Activated CD4-positive, alpha-beta T cell treated with anti-CD3 and anti-CD28 coated beads for 4 hours (primary cell): Measurements from ENCODE around the gene NTM.
"Not testable (repeated sequence)": the region's sequence is repeated elsewhere in the genome, so short reads cannot be mapped to it uniquely, and the experiment has no call there.

Source experiments
- DNase-seq, 2 donors: peaks; one replicate each; pipeline ENCODE4 v3.0.0-alpha.2; 2020

Gene NTM

GRCh38 chr11:131370090-131370751, at the start of gene NTM:
NTM (plus strand) TSS chr11:131370615.
- no peak for DNase-seq

GRCh38 chr11:131324921-131325570, 45.4 kb upstream of the NTM start:
- no peak for DNase-seq

GRCh38 chr11:131326829-131327228, 43.6 kb upstream of the NTM start:
- no peak for DNase-seq

GRCh38 chr11:131327421-131327820, 43.0 kb upstream of the NTM start:
- DNase-seq, result no peak

- no peak for DNase-seq
These were observed 41.6 kb upstream of the NTM start for GRCh38 chr11:131328843-131329242.

- DNase-seq, result no peak
These were observed 39.4 kb upstream of the NTM start for GRCh38 chr11:131331010-131331409.

- no peak for DNase-seq
These were observed 38.9 kb upstream of the NTM start for GRCh38 chr11:131331546-131331945.

GRCh38 chr11:131334601-131335000, 35.8 kb upstream of the NTM start:
- no peak for DNase-seq

- not testable (repeated sequence) for DNase-seq
These were observed 28.5 kb upstream of the NTM start for GRCh38 chr11:131341900-131342299.

GRCh38 chr11:131342442-131342841, 28.0 kb upstream of the NTM start:
- DNase-seq, result not testable (repeated sequence)

- DNase-seq, result no peak
These were observed 25.0 kb upstream of the NTM start for GRCh38 chr11:131345406-131345805.

GRCh38 chr11:131349368-131350086, 20.9 kb upstream of the NTM start:
- DNase-seq, result no peak

- no peak for DNase-seq
These were observed 19.5 kb upstream of the NTM start for GRCh38 chr11:131350872-131351271.

GRCh38 chr11:131351848-131352247, 18.6 kb upstream of the NTM start:
- DNase-seq, result no peak

GRCh38 chr11:131353766-131354165, 16.6 kb upstream of the NTM start:
- no peak for DNase-seq

GRCh38 chr11:131354251-131354701, 16.1 kb upstream of the NTM start:
- DNase-seq, result no peak

- no peak for DNase-seq
These were observed 14.2 kb upstream of the NTM start for GRCh38 chr11:131356206-131356605.

- DNase-seq, result no peak
These were observed 5.0 kb upstream of the NTM start for GRCh38 chr11:131365329-131365930.

- DNase-seq, result no peak
These were observed 731 bp downstream of the NTM start for GRCh38 chr11:131370901-131371790.

- DNase-seq, result no peak
These were observed 1.3 kb downstream of the NTM start for GRCh38 chr11:131371791-131372104.

GRCh38 chr11:131372234-131372962, 2.0 kb downstream of the NTM start:
- no peak for DNase-seq
